Endothelial cell (in vitro differentiated cells): Measurements from ENCODE around the gene BOC. TPM values are rescaled to one million over a fixed set of nuclear protein-coding genes. Genes with fewer than 3 reads are reported as not detected.

Source experiments
- DNase-seq: peaks from one replicate; pipeline ENCODE4 v3.0.0; 2021; ENCODE audit warnings: low spot score
- H3K27ac Mint-ChIP-seq: one replicate; pipeline ENCODE4 v1.8.0; 2021; ENCODE audit warnings: mixed read lengths, inconsistent platforms; ENCODE audit not compliant: unreplicated experiment
- H3K27me3 Mint-ChIP-seq: one replicate; pipeline ENCODE4 v1.8.0; 2021; ENCODE audit warnings: mild to moderate bottlenecking, moderate library complexity, mixed read lengths, inconsistent platforms; ENCODE audit not compliant: unreplicated experiment
- H3K36me3 Mint-ChIP-seq: one replicate; pipeline ENCODE4 v1.8.0; 2021; ENCODE audit warnings: mild to moderate bottlenecking, low read depth, mixed read lengths, inconsistent platforms; ENCODE audit not compliant: unreplicated experiment
- H3K4me1 Mint-ChIP-seq: one replicate; pipeline ENCODE4 v1.8.0; 2021; ENCODE audit warnings: mild to moderate bottlenecking, mixed read lengths, inconsistent platforms; ENCODE audit not compliant: unreplicated experiment
- H3K4me3 Mint-ChIP-seq: one replicate; pipeline ENCODE4 v1.8.0; 2021; ENCODE audit warnings: mild to moderate bottlenecking, mixed read lengths, inconsistent platforms; ENCODE audit not compliant: unreplicated experiment
- H3K9me3 Mint-ChIP-seq: one replicate; pipeline ENCODE4 v1.8.0; 2021; ENCODE audit warnings: mixed read lengths, inconsistent platforms; ENCODE audit not compliant: unreplicated experiment
- total RNA-seq: library from RNA; stranded (reverse); fragmentation: NEBNext Ultra II Directional; extraction: Animal tissue kit (Norgen Biotek cat#: 25700); gene quantifications from one replicate; pipeline ENCODE4 v1.2.1, GENCODE V29; 2021; ENCODE audit not compliant: unreplicated experiment
- TF ChIP-seq, protein P1 (sequence below): fragments of 200-600 bp; sonication (generic); IDR thresholded peaks from one replicate; pipeline ENCODE4 v1.5.0; 2021; ENCODE audit warnings: antibody characterized with exemption; ENCODE audit not compliant: unreplicated experiment

Gene BOC
- total RNA-seq, 1 donor from 2014 or later: 3.8 TPM

DNA sequence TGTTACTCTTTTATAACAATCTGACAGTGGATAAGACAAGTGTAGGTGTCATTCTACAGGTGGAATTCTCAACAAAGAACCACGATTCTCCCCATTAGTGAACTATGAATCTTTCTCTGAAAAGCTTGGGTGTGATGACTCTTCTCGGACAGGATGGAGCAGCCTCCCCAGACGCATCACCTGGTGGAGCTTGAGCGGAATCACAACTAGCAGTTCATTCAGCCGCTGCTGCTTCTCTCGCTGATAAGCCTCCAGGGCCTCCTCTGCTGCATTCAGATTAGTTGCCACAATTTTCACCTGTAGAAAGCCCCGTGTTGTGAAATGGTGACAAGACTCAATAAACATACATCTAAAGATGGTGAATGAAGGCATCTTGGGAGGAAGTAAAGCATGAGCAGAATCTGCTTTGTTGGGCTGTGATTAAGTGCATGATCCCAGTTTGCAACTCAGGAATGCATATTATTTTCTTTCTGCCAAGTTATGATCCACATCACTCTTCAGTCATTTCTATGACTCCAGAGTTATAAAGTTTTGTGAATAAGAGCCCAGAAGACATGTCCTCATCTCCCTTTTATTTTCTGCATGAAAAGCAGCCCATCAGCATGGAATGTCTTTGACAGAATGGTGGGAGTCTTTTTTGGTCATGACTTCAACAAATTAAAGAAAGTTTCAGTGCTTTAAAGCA, 93.6 kb downstream of the BOC start:
- DNase-seq: no peak
- Mint-ChIP-seq H3K9me3 (no peaks in the 10 kb centered on the region), H3K4me3 (no peak overlapping the region), H3K27me3 (no peaks in the 10 kb centered on the region), H3K36me3 (no peaks in the 10 kb centered on the region), H3K27ac (no peak overlapping the region), H3K4me1 (no peaks in the 10 kb centered on the region)
- TF ChIP-seq, protein P1, sequence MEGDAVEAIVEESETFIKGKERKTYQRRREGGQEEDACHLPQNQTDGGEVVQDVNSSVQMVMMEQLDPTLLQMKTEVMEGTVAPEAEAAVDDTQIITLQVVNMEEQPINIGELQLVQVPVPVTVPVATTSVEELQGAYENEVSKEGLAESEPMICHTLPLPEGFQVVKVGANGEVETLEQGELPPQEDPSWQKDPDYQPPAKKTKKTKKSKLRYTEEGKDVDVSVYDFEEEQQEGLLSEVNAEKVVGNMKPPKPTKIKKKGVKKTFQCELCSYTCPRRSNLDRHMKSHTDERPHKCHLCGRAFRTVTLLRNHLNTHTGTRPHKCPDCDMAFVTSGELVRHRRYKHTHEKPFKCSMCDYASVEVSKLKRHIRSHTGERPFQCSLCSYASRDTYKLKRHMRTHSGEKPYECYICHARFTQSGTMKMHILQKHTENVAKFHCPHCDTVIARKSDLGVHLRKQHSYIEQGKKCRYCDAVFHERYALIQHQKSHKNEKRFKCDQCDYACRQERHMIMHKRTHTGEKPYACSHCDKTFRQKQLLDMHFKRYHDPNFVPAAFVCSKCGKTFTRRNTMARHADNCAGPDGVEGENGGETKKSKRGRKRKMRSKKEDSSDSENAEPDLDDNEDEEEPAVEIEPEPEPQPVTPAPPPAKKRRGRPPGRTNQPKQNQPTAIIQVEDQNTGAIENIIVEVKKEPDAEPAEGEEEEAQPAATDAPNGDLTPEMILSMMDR: no peak

DNA sequence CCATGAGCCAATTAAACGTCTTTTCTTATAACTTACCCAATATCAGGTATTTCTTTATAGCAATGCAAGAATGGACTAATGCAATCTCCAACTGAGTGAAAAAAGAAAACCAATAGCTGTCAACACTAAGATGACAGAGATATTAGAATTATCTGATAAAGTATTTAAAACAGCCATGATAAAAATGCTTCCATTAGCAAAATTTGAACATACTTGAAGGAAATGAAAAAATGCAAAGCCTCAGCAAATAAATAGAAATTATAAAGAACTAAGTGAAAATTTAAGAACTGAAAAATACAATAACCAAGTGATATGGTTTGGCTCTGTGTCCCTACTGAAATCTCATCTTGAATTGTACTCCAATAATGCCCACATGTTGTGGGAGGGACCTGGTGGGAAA, 99.6 kb downstream of the BOC start:
- no peak for DNase-seq
- no peaks in the 10 kb centered on the region for H3K9me3 Mint-ChIP-seq
- H3K27ac Mint-ChIP-seq: no peak overlapping the region
- H3K4me1 Mint-ChIP-seq: no peaks in the 10 kb centered on the region
- peaks cover 16% of the 10 kb centered on the region for H3K36me3 Mint-ChIP-seq
- H3K4me3 Mint-ChIP-seq: no peak overlapping the region
- TF ChIP-seq, protein P1: no peak
- no peaks in the 10 kb centered on the region for H3K27me3 Mint-ChIP-seq

DNA sequence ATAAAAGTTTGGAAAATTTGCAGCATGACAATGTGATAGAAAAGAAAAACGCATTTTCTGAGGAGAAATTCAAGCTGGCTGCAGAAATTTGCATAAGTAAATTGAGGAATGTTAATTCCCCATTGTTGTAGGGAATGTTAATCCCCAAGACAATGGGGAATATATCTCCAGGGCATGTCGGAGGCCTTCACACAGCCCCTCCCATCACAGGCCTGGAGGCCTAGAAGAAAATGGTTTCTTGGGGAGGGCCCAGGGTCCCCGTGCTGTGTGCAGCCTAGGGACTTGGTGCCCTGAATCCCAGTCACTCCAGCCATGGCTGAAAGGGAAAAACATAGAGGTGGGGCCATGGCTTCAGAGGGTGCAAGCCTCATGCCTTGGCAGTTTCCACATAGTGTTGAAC, 101.1 kb downstream of the BOC start:
- H3K27me3 Mint-ChIP-seq: no peaks in the 10 kb centered on the region
- TF ChIP-seq, protein P1: no peak
- H3K4me3 Mint-ChIP-seq: no peak overlapping the region
- no peak for DNase-seq
- H3K4me1 Mint-ChIP-seq: no peaks in the 10 kb centered on the region
- H3K9me3 Mint-ChIP-seq: no peaks in the 10 kb centered on the region
- peaks cover 19% of the 10 kb centered on the region for H3K36me3 Mint-ChIP-seq
- no peak overlapping the region for H3K27ac Mint-ChIP-seq

DNA sequence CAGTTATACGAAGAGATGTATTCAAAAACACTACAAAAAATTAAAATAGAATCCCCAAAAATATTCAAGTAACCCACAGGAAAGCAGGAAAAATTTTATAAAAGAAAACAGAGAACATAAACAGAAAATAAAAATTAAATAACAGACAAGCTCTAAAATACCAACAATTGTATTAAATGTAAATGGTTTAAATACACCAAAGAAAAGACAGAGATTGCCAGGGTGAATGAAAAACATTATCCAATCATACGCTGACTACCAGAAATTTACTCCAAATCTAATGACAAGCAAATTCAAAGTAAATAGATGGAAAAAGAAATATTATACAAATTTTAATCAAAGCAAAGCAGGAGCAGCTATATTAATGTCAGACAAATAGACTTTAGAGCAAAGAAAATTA, 103.6 kb downstream of the BOC start:
- Mint-ChIP-seq H3K4me1 (no peaks in the 10 kb centered on the region), H3K27me3 (peaks cover 2% of the 10 kb centered on the region), H3K36me3 (peaks cover 19% of the 10 kb centered on the region), H3K27ac (no peak overlapping the region), H3K9me3 (no peaks in the 10 kb centered on the region), H3K4me3 (no peak overlapping the region)
- DNase-seq: no peak
- TF ChIP-seq, protein P1: no peak

DNA sequence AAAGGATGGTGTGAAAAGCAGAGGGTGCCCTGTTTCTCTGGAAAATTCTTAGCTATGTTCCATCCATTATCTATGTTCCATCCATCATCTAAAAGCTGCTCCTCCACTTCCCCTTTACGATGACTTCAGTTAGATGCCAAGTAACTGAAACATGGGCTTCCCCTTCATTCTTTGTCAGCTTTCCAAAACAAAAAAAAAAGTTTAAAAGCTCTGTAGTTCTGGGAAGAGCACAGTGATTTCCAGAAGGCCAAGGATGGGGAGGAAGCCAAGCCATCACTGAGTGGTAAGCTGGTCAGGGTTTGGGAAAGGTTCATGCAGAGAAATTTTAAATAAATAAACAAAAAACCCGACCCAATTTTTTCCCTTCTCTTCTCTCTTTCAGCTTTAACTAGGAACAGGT, 118.4 kb downstream of the BOC start:
- Mint-ChIP-seq H3K36me3 (no peaks in the 10 kb centered on the region), H3K9me3 (no peaks in the 10 kb centered on the region), H3K4me1 (peaks cover 23% of the 10 kb centered on the region), H3K4me3 (no peak overlapping the region), H3K27me3 (peaks cover 9% of the 10 kb centered on the region), H3K27ac (no peak overlapping the region)
- TF ChIP-seq, protein P1: no peak
- DNase-seq: no peak
